ENCODE results near the gene LINGO1. TPM values are rescaled to one million over a fixed set of nuclear protein-coding genes. Genes with fewer than 3 reads are reported as not detected.

The LINGO1 gene
- total RNA-seq, 1 experiment from 2014 or later: 51.3 TPM

DNA sequence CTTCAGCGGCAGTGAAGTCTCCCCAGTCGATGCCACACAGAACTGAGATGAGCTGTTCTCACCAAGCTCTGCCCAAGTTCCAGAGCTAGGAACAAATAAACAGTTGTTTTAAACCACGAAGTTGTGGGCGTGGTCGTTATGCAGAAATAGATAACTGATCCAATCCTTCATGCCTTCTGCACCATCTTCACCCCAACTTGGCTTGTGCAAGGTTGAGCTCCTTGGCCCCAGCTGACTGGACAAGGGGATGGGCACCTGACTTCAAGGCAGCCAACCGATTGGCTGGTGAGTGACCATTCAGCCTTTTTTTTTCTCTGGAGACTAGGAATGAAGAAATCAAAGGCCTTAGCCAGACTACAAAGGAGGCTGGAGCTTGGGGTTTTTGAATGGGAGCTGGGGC, 23.9 kb downstream of the LINGO1 start:
- Mint-ChIP-seq H3K9me3 (no peaks in the 10 kb centered on the region), H3K27ac (no peak overlapping the region), H3K27me3 (ENCODE audit: low read depth) (no peaks in the 10 kb centered on the region; the same call in 1 of the 2 replicates), H3K4me1 (peaks cover 51% of the 10 kb centered on the region), H3K4me3 (no peak overlapping the region), H3K36me3 (no peaks in the 10 kb centered on the region)
- POLR2A ChIA-PET: interaction anchor here (0.9 kb wide), 1 partner anchor 25 kb away, joined by 4 read pairs; no protein-coding TSS in a partner anchor
- TF ChIP-seq USF1 (CRISPR knock-in tag; IDR thresholded peaks at IDR 0.05) (peak; percentile 72; the same call in 1 of the 2 replicates), ZMAT4 (CRISPR knock-in tag; IDR thresholded peaks at IDR 0.05) (no peak), USF2 (CRISPR knock-in tag; IDR thresholded peaks at IDR 0.05) (peak; percentile 81)
- CTCF ChIA-PET: interaction anchor here (0.8 to 17.1 kb wide), 9 partner anchors 8 to 574 kb away, joined by 3 to 195 read pairs (median 4); partner anchors contain the start of gene LINGO1
- DNase-seq (ENCODE audit: low spot score) (no peak), ATAC-seq (no peak)

- Mint-ChIP-seq H3K27me3 (ENCODE audit: low read depth) (no peaks in the 10 kb centered on the region; the same call in 1 of the 2 replicates), H3K9me3 (no peaks in the 10 kb centered on the region), H3K27ac (no peak overlapping the region), H3K36me3 (no peaks in the 10 kb centered on the region), H3K4me3 (no peak overlapping the region), H3K4me1 (peaks cover 53% of the 10 kb centered on the region)
- ChIA-PET POLR2A (no interaction called here), CTCF (interaction anchor here (0.9 to 17.1 kb wide), 14 partner anchors 9 to 573 kb away, joined by 3 to 195 read pairs (median 6); partner anchors contain the start of gene LINGO1)
- no peak for TF ChIP-seq ZNF423 (CRISPR knock-in tag; IDR thresholded peaks at IDR 0.05)
- peak; percentile 18; the same call in 1 of the 2 replicates for TF ChIP-seq MAX (CRISPR knock-in tag; IDR thresholded peaks at IDR 0.05)
- ATAC-seq (no peak), DNase-seq (ENCODE audit: low spot score) (no peak)
Measured at GRCh38 chr15:77607894-77608261, 24.8 kb downstream of the LINGO1 start.

DNA sequence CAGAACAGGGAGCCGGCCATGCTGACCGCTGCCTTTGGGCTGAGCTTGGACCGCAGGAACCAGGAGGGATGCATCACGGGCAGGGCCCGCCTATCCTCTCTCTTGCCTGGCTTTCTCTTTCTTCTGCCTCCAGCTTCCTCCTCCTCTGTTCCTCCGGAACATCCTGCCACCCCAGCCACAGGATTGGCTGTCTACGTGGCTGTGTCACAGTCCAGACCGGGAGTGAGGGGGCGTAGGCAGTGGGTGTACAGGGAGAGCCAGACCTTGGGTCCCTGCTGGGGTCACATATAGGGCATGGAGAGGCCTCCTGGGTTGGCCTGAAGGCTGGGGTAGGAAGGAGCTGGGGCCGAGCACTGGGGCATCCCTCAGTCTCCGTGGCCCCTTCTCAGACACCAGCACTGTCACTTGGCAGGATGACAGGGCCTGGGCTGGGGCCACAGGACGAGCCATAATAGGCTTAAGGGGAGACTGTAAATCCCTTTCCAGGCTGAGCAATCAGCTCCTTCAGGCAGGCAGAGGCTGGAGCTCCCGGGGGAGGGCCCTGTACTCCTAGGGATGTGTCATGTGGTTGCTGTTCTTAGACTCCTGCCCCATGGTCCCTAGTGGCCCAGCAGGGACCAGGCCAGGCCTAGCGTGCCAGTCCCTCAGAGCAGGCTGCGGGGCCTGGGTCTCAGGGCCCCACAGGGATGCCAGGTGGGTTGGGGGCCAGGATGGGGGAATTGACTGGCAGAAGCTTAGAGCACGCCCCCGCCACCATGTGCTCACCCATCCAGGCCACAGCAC, 25.4 kb downstream of the LINGO1 start:
- H3K4me1 Mint-ChIP-seq: peaks cover 52% of the 10 kb centered on the region
- no peaks in the 10 kb centered on the region for H3K9me3 Mint-ChIP-seq
- H3K27ac Mint-ChIP-seq: no peak overlapping the region
- DNase-seq (ENCODE audit: low spot score): no peak
- H3K4me3 Mint-ChIP-seq: no peak overlapping the region
- POLR2A ChIA-PET: no interaction called here
- H3K36me3 Mint-ChIP-seq: no peaks in the 10 kb centered on the region
- CTCF ChIA-PET: interaction anchor here (0.7 to 17.1 kb wide), 19 partner anchors 10 to 572 kb away, joined by 3 to 195 read pairs (median 4); partner anchors contain the start of gene LINGO1
- TF ChIP-seq SOX15 (CRISPR knock-in tag; IDR thresholded peaks at IDR 0.05): no peak
- no peaks in the 10 kb centered on the region; the same call in 1 of the 2 replicates for H3K27me3 Mint-ChIP-seq (ENCODE audit: low read depth)
- ATAC-seq: no peak

DNA sequence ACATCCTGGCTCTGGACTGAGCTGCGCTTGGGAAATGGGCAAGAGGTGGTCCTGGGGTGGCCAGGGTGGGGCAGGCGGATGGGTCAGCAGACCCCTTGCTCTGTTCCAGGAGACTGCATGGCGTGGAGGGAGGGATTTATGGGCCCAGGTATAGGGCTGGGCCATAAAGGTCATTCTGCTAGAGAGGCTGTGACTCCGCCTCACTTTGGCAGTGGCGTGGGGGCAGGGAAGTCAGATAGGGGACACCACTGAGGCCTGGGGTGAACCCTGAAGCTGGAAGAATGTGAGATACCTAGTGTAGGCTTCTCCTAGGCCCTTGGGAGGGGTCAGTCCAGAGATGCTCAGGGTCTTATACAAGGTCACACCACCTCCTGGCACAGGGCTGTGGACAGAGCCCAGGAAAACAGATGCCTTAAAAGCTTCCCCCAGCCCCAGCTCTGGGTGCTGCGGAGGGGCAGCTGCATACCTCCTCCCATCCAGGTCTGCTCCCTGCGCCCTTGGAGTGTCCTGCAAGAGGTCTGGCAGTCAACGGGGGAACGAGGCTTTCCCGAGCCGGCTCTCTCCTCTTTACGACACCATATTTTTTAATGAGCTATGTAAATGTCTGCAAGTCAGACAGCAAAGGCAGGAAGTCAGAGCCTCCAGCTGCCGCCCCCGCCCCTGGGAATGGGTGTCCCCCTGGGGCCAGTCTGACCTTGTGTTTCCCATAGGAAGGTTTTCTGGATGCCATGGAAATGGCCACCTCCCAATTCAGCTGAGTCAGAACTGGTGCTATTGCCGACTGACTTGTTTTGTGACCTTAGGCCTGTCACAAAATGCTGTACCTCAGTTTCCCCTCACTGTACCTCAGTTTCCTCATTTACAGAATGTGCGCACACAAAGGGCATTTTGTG, 26.3 kb downstream of the LINGO1 start:
- peak; percentile 7 for ATAC-seq
- Mint-ChIP-seq H3K27me3 (ENCODE audit: low read depth) (no peaks in the 10 kb centered on the region; the same call in 1 of the 2 replicates), H3K4me3 (no peak overlapping the region), H3K4me1 (peaks cover 43% of the 10 kb centered on the region), H3K9me3 (no peaks in the 10 kb centered on the region), H3K36me3 (no peaks in the 10 kb centered on the region), H3K27ac (peak overlapping the region; percentile 11; the same call in 1 of the 2 replicates)
- ChIA-PET CTCF (interaction anchor here (0.7 to 17.1 kb wide), 22 partner anchors 10 to 419 kb away, joined by 3 to 195 read pairs (median 4); partner anchors contain the start of gene LINGO1), POLR2A (interaction anchor here (1.3 kb wide), 1 partner anchor 24 kb away, joined by 4 read pairs; no protein-coding TSS in a partner anchor)
- DNase-seq (ENCODE audit: low spot score): no peak
- no peak for TF ChIP-seq IRF2 (CRISPR knock-in tag; IDR thresholded peaks at IDR 0.05; ENCODE audit: borderline replicate concordance, low read depth)
- TF ChIP-seq, protein P1, sequence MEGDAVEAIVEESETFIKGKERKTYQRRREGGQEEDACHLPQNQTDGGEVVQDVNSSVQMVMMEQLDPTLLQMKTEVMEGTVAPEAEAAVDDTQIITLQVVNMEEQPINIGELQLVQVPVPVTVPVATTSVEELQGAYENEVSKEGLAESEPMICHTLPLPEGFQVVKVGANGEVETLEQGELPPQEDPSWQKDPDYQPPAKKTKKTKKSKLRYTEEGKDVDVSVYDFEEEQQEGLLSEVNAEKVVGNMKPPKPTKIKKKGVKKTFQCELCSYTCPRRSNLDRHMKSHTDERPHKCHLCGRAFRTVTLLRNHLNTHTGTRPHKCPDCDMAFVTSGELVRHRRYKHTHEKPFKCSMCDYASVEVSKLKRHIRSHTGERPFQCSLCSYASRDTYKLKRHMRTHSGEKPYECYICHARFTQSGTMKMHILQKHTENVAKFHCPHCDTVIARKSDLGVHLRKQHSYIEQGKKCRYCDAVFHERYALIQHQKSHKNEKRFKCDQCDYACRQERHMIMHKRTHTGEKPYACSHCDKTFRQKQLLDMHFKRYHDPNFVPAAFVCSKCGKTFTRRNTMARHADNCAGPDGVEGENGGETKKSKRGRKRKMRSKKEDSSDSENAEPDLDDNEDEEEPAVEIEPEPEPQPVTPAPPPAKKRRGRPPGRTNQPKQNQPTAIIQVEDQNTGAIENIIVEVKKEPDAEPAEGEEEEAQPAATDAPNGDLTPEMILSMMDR (IDR thresholded peaks at IDR 0.05): no peak
- TF ChIP-seq STAT6 (CRISPR knock-in tag; conservative IDR thresholded peaks at IDR 0.05; ENCODE audit: low read depth): no peak
- no peak for TF ChIP-seq NR2C2 (CRISPR knock-in tag; IDR thresholded peaks at IDR 0.05)
- TF ChIP-seq HMGXB4 (CRISPR knock-in tag; IDR thresholded peaks at IDR 0.05): no peak
- no peak for TF ChIP-seq NR3C1 (CRISPR knock-in tag; conservative IDR thresholded peaks at IDR 0.05; ENCODE audit: low read depth)
- TF ChIP-seq ATF6 (CRISPR knock-in tag; IDR thresholded peaks at IDR 0.05): no peak

All from WTC11 (cell line).